Ishikawa (cell line): Measurements from ENCODE around the gene BICDL1.

Source experiments
- CEBPB ChIP-seq: IDR thresholded peaks from 2 replicates; pipeline ENCODE4 v1.6.1; 2012
- EP300 ChIP-seq: IDR thresholded peaks from 2 replicates; pipeline ENCODE4 v1.6.1; 2012; ENCODE audit warnings: borderline replicate concordance
- FOXM1 ChIP-seq: IDR thresholded peaks from 2 replicates; pipeline ENCODE4 v1.6.1; 2012; ENCODE audit warnings: low read depth, borderline replicate concordance
- NFIC ChIP-seq: IDR thresholded peaks from 2 replicates; pipeline ENCODE4 v1.6.1; 2012
- RAD21 ChIP-seq: IDR thresholded peaks from 2 replicates; pipeline ENCODE4 v1.6.1; 2012; ENCODE audit warnings: low read depth
- TEAD4 ChIP-seq: IDR thresholded peaks from 2 replicates; pipeline ENCODE4 v1.6.1; 2012
- ZBTB7A ChIP-seq: IDR thresholded peaks from 2 replicates; pipeline ENCODE4 v1.6.1; 2012; ENCODE audit warnings: low read depth

DNA sequence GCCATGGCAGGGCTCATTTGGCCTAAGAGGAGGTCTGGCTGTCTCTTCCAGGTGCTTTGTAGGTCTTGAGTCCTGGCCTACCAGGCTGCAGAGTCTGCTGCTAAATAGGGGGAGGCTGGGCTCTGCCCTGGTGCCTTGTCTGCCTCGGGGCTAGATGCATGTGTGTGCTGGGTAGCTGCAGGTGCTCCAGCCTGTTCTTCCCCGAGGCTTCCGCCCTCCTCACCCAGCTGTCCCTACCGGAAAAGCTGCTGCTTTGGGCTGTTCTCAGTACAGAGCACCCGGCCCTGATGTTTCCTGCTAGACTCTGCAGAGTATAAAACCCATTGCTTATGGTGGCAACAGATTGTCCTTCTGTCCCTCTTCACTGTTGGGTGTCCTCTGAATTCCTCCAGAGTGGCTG is 89.8 kb downstream of the BICDL1 start:
- TF ChIP-seq RAD21 (no peak), NFIC (no peak), EP300 (no peak), CEBPB (no peak), TEAD4 (no peak), FOXM1 (no peak), ZBTB7A (no peak)
